Measurements from ENCODE around the gene SLC26A11. TPM values are rescaled to one million over a fixed set of nuclear protein-coding genes. Genes with fewer than 3 reads are reported as not detected.

The SLC26A11 gene
- total and polyA plus RNA-seq, 2 of the 13 experiments (the other 11 are each of a cell fraction or from before 2014, with no cell fraction given) = 8.7 to 13.2 TPM

DNA sequence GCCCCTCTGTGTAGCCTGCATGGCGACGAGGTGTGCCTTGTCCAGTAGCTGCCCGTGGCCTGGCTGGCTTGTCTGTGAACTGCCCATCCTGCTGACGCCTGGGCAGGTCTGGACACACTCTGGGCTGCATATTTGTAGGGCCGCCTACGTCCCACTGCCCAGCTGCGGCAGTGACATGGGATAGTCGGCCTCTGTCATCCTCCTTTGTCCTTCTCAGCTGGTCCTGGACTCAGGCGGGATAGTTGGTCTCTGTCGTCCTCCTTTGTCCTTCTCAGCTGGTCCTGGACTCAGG is 35.9 kb upstream of the SLC26A11 start:
- intact Hi-C loops (cut with micrococcal nuclease; ENCODE audit: unreplicated experiment) = no loop called here
- POLR2A ChIA-PET = interaction anchor here (1.1 kb wide), 1 partner anchor 38 kb away, joined by 3 read pairs; no protein-coding TSS in a partner anchor
- Histone ChIP-seq H3K36me3 (replicated peaks in 1 of 2; ENCODE audit: control insufficient read depth in 1 of 2, insufficient read depth in 2 of 2, low read length in 2 of 2) (no peaks in the 10 kb centered on the region), H3K27me3 (ENCODE audit: control insufficient read depth in 1 of 2, insufficient read depth in 2 of 2, low read length in 2 of 2) (peaks cover 21 to 97% of the 10 kb centered on the region in 2 experiments), H3K4me2 (ENCODE audit: low read depth, low read length) (no peak overlapping the region), H3K9me3 (ENCODE audit: low read length) (no peaks in the 10 kb centered on the region), H2AFZ (ENCODE audit: low read length) (no peak overlapping the region), H3K27ac (ENCODE audit: extremely low read length, insufficient read depth, low read length) (no peak overlapping the region), H3K4me1 (ENCODE audit: insufficient read depth, low read length) (peaks cover 15% of the 10 kb centered on the region), H4K20me1 (ENCODE audit: insufficient read depth, low read length) (no peaks in the 10 kb centered on the region), H3K79me2 (ENCODE audit: insufficient read depth, low read length) (no peaks in the 10 kb centered on the region), H3K9ac (ENCODE audit: insufficient read depth, low read depth, low read length) (no peak overlapping the region), H3K4me3 (replicated peaks in 1 of 3; ENCODE audit: insufficient read depth in 1 of 3, low read depth in 2 of 3, low read length in 3 of 3) (no peak overlapping the region)
- no peak for FAIRE-seq
- BruUV-seq (replicated peaks) = no TSS peak
- WGBS (ENCODE audit: low lambda C conversion rate) = 32% methylated on average over 8 of the region's 10 CpGs
- CTCF ChIA-PET (ENCODE audit: low intra/inter-chr PET ratio, low total read pairs) = no interaction called here
- TF ChIP-seq ZUFSP (CRISPR knock-in tag; IDR thresholded peaks at IDR 0.05; ENCODE audit: borderline replicate concordance) (no peak), SRSF9 (IDR thresholded peaks at IDR 0.05; ENCODE audit: borderline replicate concordance, insufficient read depth, low read depth, low read length, poor library complexity, severe bottlenecking) (no peak), ZNF253 (CRISPR knock-in tag; IDR thresholded peaks at IDR 0.05; ENCODE audit: borderline replicate concordance) (no peak)
- in situ Hi-C loops (cut with HindIII; ENCODE audit: extremely low pct_ligation_motif_present, low pct_unique_long_range_greater_than_20kb) = no loop called here
- ATAC-seq = peak; percentile 6; the same call in 1 of the 3 replicates
- DNase-seq (ENCODE audit: low spot score) = no peak

- TF ChIP-seq SP2 (CRISPR knock-in tag; IDR thresholded peaks at IDR 0.05) = no peak
- TF ChIP-seq, protein P1, sequence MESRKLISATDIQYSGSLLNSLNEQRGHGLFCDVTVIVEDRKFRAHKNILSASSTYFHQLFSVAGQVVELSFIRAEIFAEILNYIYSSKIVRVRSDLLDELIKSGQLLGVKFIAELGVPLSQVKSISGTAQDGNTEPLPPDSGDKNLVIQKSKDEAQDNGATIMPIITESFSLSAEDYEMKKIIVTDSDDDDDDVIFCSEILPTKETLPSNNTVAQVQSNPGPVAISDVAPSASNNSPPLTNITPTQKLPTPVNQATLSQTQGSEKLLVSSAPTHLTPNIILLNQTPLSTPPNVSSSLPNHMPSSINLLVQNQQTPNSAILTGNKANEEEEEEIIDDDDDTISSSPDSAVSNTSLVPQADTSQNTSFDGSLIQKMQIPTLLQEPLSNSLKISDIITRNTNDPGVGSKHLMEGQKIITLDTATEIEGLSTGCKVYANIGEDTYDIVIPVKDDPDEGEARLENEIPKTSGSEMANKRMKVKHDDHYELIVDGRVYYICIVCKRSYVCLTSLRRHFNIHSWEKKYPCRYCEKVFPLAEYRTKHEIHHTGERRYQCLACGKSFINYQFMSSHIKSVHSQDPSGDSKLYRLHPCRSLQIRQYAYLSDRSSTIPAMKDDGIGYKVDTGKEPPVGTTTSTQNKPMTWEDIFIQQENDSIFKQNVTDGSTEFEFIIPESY (CRISPR knock-in tag; IDR thresholded peaks at IDR 0.05) = peak; percentile 42; the same call in 1 of the 2 replicates
- POLR2A ChIA-PET = no interaction called here
- no peak overlapping the region for H3K4me3 ChIP-seq (replicated peaks in 1 of 3; ENCODE audit: insufficient read depth in 1 of 3, low read depth in 2 of 3, low read length in 3 of 3)
- no peaks in the 10 kb centered on the region for H3K79me2 ChIP-seq (ENCODE audit: insufficient read depth, low read length)
- WGBS (ENCODE audit: low lambda C conversion rate) = 37% methylated on average over 9 of the region's 9 CpGs
- H3K4me1 ChIP-seq (ENCODE audit: insufficient read depth, low read length) = peaks cover 15% of the 10 kb centered on the region
- FAIRE-seq = no peak
- H4K20me1 ChIP-seq (ENCODE audit: insufficient read depth, low read length) = no peaks in the 10 kb centered on the region
- H3K9ac ChIP-seq (ENCODE audit: insufficient read depth, low read depth, low read length) = no peak overlapping the region
- H3K9me3 ChIP-seq (ENCODE audit: low read length) = no peaks in the 10 kb centered on the region
- ATAC-seq = no peak
- no peak overlapping the region for H2AFZ ChIP-seq (ENCODE audit: low read length)
- no peak overlapping the region for H3K27ac ChIP-seq (ENCODE audit: extremely low read length, insufficient read depth, low read length)
- peaks cover 20 to 96% of the 10 kb centered on the region in 2 experiments for H3K27me3 ChIP-seq (ENCODE audit: control insufficient read depth in 1 of 2, insufficient read depth in 2 of 2, low read length in 2 of 2)
- in situ Hi-C loops (cut with HindIII; ENCODE audit: extremely low pct_ligation_motif_present, low pct_unique_long_range_greater_than_20kb) = no loop called here
- intact Hi-C loops (cut with micrococcal nuclease; ENCODE audit: unreplicated experiment) = no loop called here
- no peaks in the 10 kb centered on the region for H3K36me3 ChIP-seq (replicated peaks in 1 of 2; ENCODE audit: control insufficient read depth in 1 of 2, insufficient read depth in 2 of 2, low read length in 2 of 2)
- no TSS peak for BruUV-seq (replicated peaks)
- CTCF ChIA-PET (ENCODE audit: low intra/inter-chr PET ratio, low total read pairs) = no interaction called here
- DNase-seq (ENCODE audit: low spot score) = no peak
- no peak overlapping the region for H3K4me2 ChIP-seq (ENCODE audit: low read depth, low read length)
Measured at GRCh38 chr17:80185968-80186367, 34.3 kb upstream of the SLC26A11 start.

Data from HepG2 (cell line).